H9 (cell line): ENCODE data around the gene HTR2A. TPM values are rescaled to one million over a fixed set of nuclear protein-coding genes. Genes with fewer than 3 reads are reported as not detected.

Source experiments
- DNase-seq: peaks from one replicate; pipeline ENCODE4 v3.0.0-alpha.2; 2017
- H2AFZ ChIP-seq: one replicate; pipeline ENCODE4 v1.6.1; 2013; ENCODE audit warnings: mild to moderate bottlenecking, low read length, control low read depth, moderate library complexity
- H2AK5ac ChIP-seq: 2 replicates; pipeline ENCODE4 v1.6.1; 2013; ENCODE audit warnings: low read length, control low read depth, mixed read lengths; ENCODE audit not compliant: insufficient read length
- H2BK120ac ChIP-seq: one replicate; pipeline ENCODE4 v1.6.1; 2013; ENCODE audit warnings: low read depth, mild to moderate bottlenecking, low read length, control low read depth, inconsistent platforms; ENCODE audit not compliant: poor library complexity, severe bottlenecking
- H2BK12ac ChIP-seq: 2 replicates; pipeline ENCODE4 v1.6.1; 2013; ENCODE audit warnings: low read length, control low read depth, mixed read lengths, low read depth; ENCODE audit not compliant: insufficient read length
- H2BK15ac ChIP-seq: 2 replicates; pipeline ENCODE4 v1.6.1; 2013; ENCODE audit warnings: low read depth, low read length, control low read depth
- H2BK20ac ChIP-seq: one replicate; pipeline ENCODE4 v1.6.1; 2013; ENCODE audit warnings: low read depth, mild to moderate bottlenecking, low read length, control low read depth, inconsistent platforms; ENCODE audit not compliant: poor library complexity, severe bottlenecking
- H2BK5ac ChIP-seq: 2 replicates; pipeline ENCODE4 v1.6.1; 2013; ENCODE audit warnings: low read length, control low read depth, mixed read lengths; ENCODE audit not compliant: insufficient read length
- H3K14ac ChIP-seq: 2 replicates; pipeline ENCODE4 v1.6.1; 2013; ENCODE audit warnings: low read length, control low read depth; ENCODE audit not compliant: insufficient read depth
- H3K18ac ChIP-seq: 2 replicates; pipeline ENCODE4 v1.6.1; 2013; ENCODE audit warnings: low read depth, mild to moderate bottlenecking, mixed read lengths, low read length, control low read depth; ENCODE audit not compliant: insufficient read length
- H3K23ac ChIP-seq: 2 replicates; pipeline ENCODE4 v1.6.1; 2013; ENCODE audit warnings: low read length, control low read depth, mixed read lengths, low read depth; ENCODE audit not compliant: insufficient read length
- H3K23me2 ChIP-seq: 2 replicates; pipeline ENCODE4 v1.6.1; 2013; ENCODE audit warnings: low read depth, mild to moderate bottlenecking, mixed read lengths, low read length, control low read depth; ENCODE audit not compliant: insufficient read length, poor library complexity, severe bottlenecking
- H3K27ac ChIP-seq: 2 replicates; pipeline ENCODE4 v1.5.1; 2013; ENCODE audit warnings: low read length, control low read depth, mixed read lengths, low read depth; ENCODE audit not compliant: insufficient read length
- H3K27me3 ChIP-seq: 2 replicates; pipeline ENCODE4 v1.6.1; 2013; ENCODE audit warnings: low read length, control low read depth, inconsistent platforms; ENCODE audit not compliant: insufficient read depth
- H3K4ac ChIP-seq: 2 replicates; pipeline ENCODE4 v1.6.1; 2013; ENCODE audit warnings: low read depth, mild to moderate bottlenecking, control low read depth, inconsistent platforms, low read length, moderate library complexity
- H3K4me1 ChIP-seq: 2 replicates; pipeline ENCODE4 v1.6.1; 2013; ENCODE audit warnings: low read length, control low read depth, inconsistent platforms; ENCODE audit not compliant: insufficient read depth
- H3K4me2 ChIP-seq: 2 replicates; pipeline ENCODE4 v1.6.1; 2013; ENCODE audit warnings: low read length, control low read depth, mixed read lengths; ENCODE audit not compliant: insufficient read length, insufficient read depth
- H3K56ac ChIP-seq: 2 replicates; pipeline ENCODE4 v1.6.1; 2013; ENCODE audit warnings: low read depth, mild to moderate bottlenecking, mixed read lengths, low read length, control low read depth; ENCODE audit not compliant: insufficient read length
- H3K79me1 ChIP-seq: 2 replicates; pipeline ENCODE4 v1.6.1; 2013; ENCODE audit warnings: low read depth, mild to moderate bottlenecking, moderate library complexity, low read length, control low read depth, inconsistent platforms; ENCODE audit not compliant: insufficient read depth, poor library complexity, severe bottlenecking
- H3K79me2 ChIP-seq: 2 replicates; pipeline ENCODE4 v1.6.1; 2013; ENCODE audit warnings: low read length, control low read depth, inconsistent platforms; ENCODE audit not compliant: insufficient read depth
- H3K9ac ChIP-seq: 2 replicates; pipeline ENCODE4 v1.6.1; 2013; ENCODE audit warnings: low read length, control low read depth, mixed read lengths; ENCODE audit not compliant: insufficient read length; ENCODE audit errors: extremely low read depth
- H3K9me3 ChIP-seq: one replicate; pipeline ENCODE4 v1.6.1; 2013; ENCODE audit warnings: low read depth, low read length, inconsistent platforms; ENCODE audit not compliant: control insufficient read depth
- H3T11ph ChIP-seq: one replicate; pipeline ENCODE4 v1.6.1; 2013; ENCODE audit warnings: mild to moderate bottlenecking, low read length, control low read depth, inconsistent platforms
- H4K20me1 ChIP-seq: one replicate; pipeline ENCODE4 v1.6.1; 2013; ENCODE audit not compliant: control insufficient read depth, insufficient read length, insufficient read depth
- H4K5ac ChIP-seq: 2 replicates; pipeline ENCODE4 v1.6.1; 2013; ENCODE audit warnings: low read depth, mild to moderate bottlenecking, mixed read lengths, low read length, control low read depth; ENCODE audit not compliant: insufficient read length
- H4K8ac ChIP-seq: replicated peaks from 2 replicates; pipeline ENCODE4 v1.6.1; 2013; ENCODE audit warnings: low read length, control low read depth, mixed read lengths, low read depth; ENCODE audit not compliant: insufficient read length
- H4K91ac ChIP-seq: 2 replicates; pipeline ENCODE4 v1.6.1; 2013; ENCODE audit warnings: low read depth, mild to moderate bottlenecking, moderate library complexity, mixed read lengths, low read length, control low read depth; ENCODE audit not compliant: insufficient read length
- H3K27ac Mint-ChIP-seq, 3 experiments: 2 replicates in 2 of 3; 3 replicates in 1 of 3; pipeline ENCODE4 v1.8.0; 2020 to 2021; ENCODE audit warnings: mixed read lengths in 3 of 3, mild to moderate bottlenecking in 1 of 3, moderate library complexity in 1 of 3
- H3K27me3 Mint-ChIP-seq: 2 replicates; pipeline ENCODE4 v1.8.0; 2021; ENCODE audit warnings: low read depth, mild to moderate bottlenecking, moderate library complexity, mixed read lengths
- H3K36me3 Mint-ChIP-seq, 3 experiments: 2 replicates in 2 of 3; 3 replicates in 1 of 3; pipeline ENCODE4 v1.8.0; 2020 to 2021; ENCODE audit warnings: low read depth in 3 of 3, mixed read lengths in 3 of 3; ENCODE audit not compliant: insufficient read depth in 1 of 3
- H3K4me1 Mint-ChIP-seq, 2 experiments: 2 replicates each; pipeline ENCODE4 v1.8.0; 2020; ENCODE audit warnings: mixed read lengths in 2 of 2
- H3K4me3 Mint-ChIP-seq, 2 experiments: 2 replicates in 1 of 2; 3 replicates in 1 of 2; pipeline ENCODE4 v1.8.0; 2020 to 2021; ENCODE audit warnings: mild to moderate bottlenecking in 2 of 2, mixed read lengths in 2 of 2, moderate library complexity in 1 of 2
- H3K9me3 Mint-ChIP-seq, 2 experiments: 2 replicates in 1 of 2; 3 replicates in 1 of 2; pipeline ENCODE4 v1.8.0; 2020; ENCODE audit warnings: mild to moderate bottlenecking in 2 of 2, mixed read lengths in 2 of 2, moderate library complexity in 1 of 2
- WGBS: extraction: QIAGEN DNeasy Blood & Tissue Kit; methylation state at CpG from one replicate; pipeline ENCODE4 v1.1.7; 2013; ENCODE audit warnings: missing lambda C conversion rate, low lambda C conversion rate, mixed read lengths; ENCODE audit not compliant: insufficient read length; ENCODE audit errors: extremely low coverage; 5-methylcytosine and 5-hydroxymethylcytosine counted together
- total RNA-seq: library from RNA; stranded (reverse); gene quantifications from 2 replicates; pipeline ENCODE4 v1.2.1, GENCODE V29; 2021
- TF ChIP-seq, protein P1 (sequence below): fragments of 200-600 bp; sonication (generic); conservative IDR thresholded peaks from 3 replicates; pipeline ENCODE4 v1.8.0; 2021; ENCODE audit warnings: antibody characterized with exemption, mild to moderate bottlenecking

HTR2A gene
- total RNA-seq, 1 experiment from 2014 or later = not detected

DNA sequence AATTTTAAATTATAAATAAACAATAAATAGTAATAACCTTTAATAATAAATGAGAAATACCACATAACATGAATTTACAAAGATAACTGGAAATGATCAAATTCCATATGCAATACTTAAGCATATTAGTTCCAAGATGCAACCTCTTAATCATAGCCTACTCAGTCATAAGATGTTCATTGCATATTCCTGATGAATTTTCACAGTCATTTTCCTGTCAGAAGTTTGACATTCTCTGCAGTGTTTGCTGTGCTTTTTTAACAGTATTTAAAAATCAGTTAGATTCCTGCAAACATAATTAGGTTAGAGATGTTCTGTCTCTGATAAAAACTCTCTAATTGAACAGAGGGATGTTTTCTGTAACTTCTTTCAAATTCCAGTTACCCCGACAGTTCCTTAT is 28.6 kb upstream of the HTR2A start:
- Histone ChIP-seq H3K27ac (no peak overlapping the region), H3K18ac (no peak overlapping the region), H3K23ac (no peak overlapping the region), H3K4me1 (no peaks in the 10 kb centered on the region), H3K23me2 (no peaks in the 10 kb centered on the region), H4K8ac (no peak overlapping the region), H3K14ac (no peak overlapping the region), H3K56ac (no peak overlapping the region), H2AK5ac (no peak overlapping the region), H4K20me1 (no peaks in the 10 kb centered on the region), H2AFZ (no peak overlapping the region), H3K9me3 (no peaks in the 10 kb centered on the region), H2BK120ac (no peak overlapping the region), H3K4ac (no peak overlapping the region), H4K5ac (no peak overlapping the region), H3K27me3 (no peaks in the 10 kb centered on the region), H3T11ph (no peak overlapping the region), H2BK5ac (no peak overlapping the region), H3K79me2 (no peaks in the 10 kb centered on the region), H2BK15ac (no peak overlapping the region), H3K9ac (no peak overlapping the region), H4K91ac (no peak overlapping the region), H2BK20ac (no peak overlapping the region), H2BK12ac (no peak overlapping the region), H3K4me2 (no peak overlapping the region), H3K79me1 (no peaks in the 10 kb centered on the region)
- no CpG with 5 or more reads among the region's 1 CpG for WGBS
- no peaks in the 10 kb centered on the region; a peak in 1 of 5 replicates for H3K9me3 Mint-ChIP-seq
- H3K27me3 Mint-ChIP-seq = no peaks in the 10 kb centered on the region
- no peaks in the 10 kb centered on the region for H3K36me3 Mint-ChIP-seq
- no peak for DNase-seq
- TF ChIP-seq, protein P1, sequence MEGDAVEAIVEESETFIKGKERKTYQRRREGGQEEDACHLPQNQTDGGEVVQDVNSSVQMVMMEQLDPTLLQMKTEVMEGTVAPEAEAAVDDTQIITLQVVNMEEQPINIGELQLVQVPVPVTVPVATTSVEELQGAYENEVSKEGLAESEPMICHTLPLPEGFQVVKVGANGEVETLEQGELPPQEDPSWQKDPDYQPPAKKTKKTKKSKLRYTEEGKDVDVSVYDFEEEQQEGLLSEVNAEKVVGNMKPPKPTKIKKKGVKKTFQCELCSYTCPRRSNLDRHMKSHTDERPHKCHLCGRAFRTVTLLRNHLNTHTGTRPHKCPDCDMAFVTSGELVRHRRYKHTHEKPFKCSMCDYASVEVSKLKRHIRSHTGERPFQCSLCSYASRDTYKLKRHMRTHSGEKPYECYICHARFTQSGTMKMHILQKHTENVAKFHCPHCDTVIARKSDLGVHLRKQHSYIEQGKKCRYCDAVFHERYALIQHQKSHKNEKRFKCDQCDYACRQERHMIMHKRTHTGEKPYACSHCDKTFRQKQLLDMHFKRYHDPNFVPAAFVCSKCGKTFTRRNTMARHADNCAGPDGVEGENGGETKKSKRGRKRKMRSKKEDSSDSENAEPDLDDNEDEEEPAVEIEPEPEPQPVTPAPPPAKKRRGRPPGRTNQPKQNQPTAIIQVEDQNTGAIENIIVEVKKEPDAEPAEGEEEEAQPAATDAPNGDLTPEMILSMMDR = no peak
- H3K4me1 Mint-ChIP-seq = no peaks in the 10 kb centered on the region
- no peak overlapping the region for H3K27ac Mint-ChIP-seq
- no peak overlapping the region for H3K4me3 Mint-ChIP-seq
